Endothelial cell of umbilical vein (primary cell): ENCODE results near the gene RNF32. TPM values are rescaled to one million over a fixed set of nuclear protein-coding genes. Genes with fewer than 3 reads are reported as not detected.

Experiments
- BruUV-seq: library from RNA; stranded (reverse); fragments of 400-500 nt; replicated peaks from 2 replicates; lab custom pipeline; 2021; lab: Mats Ljungman, UMichigan
- CTCF ChIA-PET: fragments of 300-600, 350-600 bp; sonication (Branson Sonifier 250); formaldehyde crosslinking; loops from one replicate; lab custom pipeline; 2021; ENCODE audit warnings: antibody characterized with exemption, inconsistent platforms; lab: Charles Lee
- POLR2A ChIA-PET: fragments of 300-600, 350-600 bp; sonication (Branson Sonifier 250); formaldehyde crosslinking; loops from one replicate; lab custom pipeline; 2021; ENCODE audit warnings: antibody characterized with exemption, inconsistent platforms; lab: Charles Lee
- DNase-seq: peaks from one replicate; pipeline ENCODE4 v3.0.0-alpha.2; 2011; ENCODE audit warnings: low read depth, low spot score
- FAIRE-seq: peaks from 2 replicates; lab custom pipeline; 2011; peaks lifted over from hg19 to GRCh38; lab: Jason Lieb, UNC
- H2AFZ ChIP-seq: 2 replicates; pipeline ENCODE4 v1.6.0; 2012; ENCODE audit warnings: low read depth, low read length, control low read depth, inconsistent platforms
- H3K27ac ChIP-seq: 2 replicates; pipeline ENCODE4 v1.5.1; 2011; ENCODE audit warnings: low read depth, mild to moderate bottlenecking, control low read depth, low read length, moderate library complexity; ENCODE audit not compliant: insufficient read depth
- H3K27me3 ChIP-seq, 2 experiments: 2 replicates each; pipeline versions ENCODE4 v1.6.0 to v1.6.1; 2011; ENCODE audit warnings: low read length in 2 of 2, mixed read lengths in 1 of 2; ENCODE audit not compliant: control insufficient read depth in 2 of 2, insufficient read depth in 2 of 2
- H3K36me3 ChIP-seq, 2 experiments: 2 replicates in 1 of 2; 3 replicates in 1 of 2; pipeline ENCODE4 v1.5.1; 2011; ENCODE audit warnings: low read length in 2 of 2, mild to moderate bottlenecking in 1 of 2, moderate library complexity in 1 of 2; ENCODE audit not compliant: control insufficient read depth in 2 of 2, insufficient read depth in 2 of 2; ENCODE audit errors: extremely low read depth in 1 of 2
- H3K4me1 ChIP-seq: 3 replicates; pipeline ENCODE4 v1.5.1; 2011; ENCODE audit warnings: mild to moderate bottlenecking, low read length; ENCODE audit not compliant: control insufficient read depth, insufficient read depth; ENCODE audit errors: extremely low read depth
- H3K4me2 ChIP-seq: 2 replicates; pipeline ENCODE4 v1.6.1; 2011; ENCODE audit warnings: low read length, control low read depth, mixed read lengths; ENCODE audit not compliant: insufficient read depth
- H3K4me3 ChIP-seq, 3 experiments: fragments of 200-600 bp in 1 of 3; sonication (generic), shearing (Covaris generic) in 1 of 3; replicated peaks in 1 of 3; 2 replicates each; pipeline ENCODE4 v1.5.1; 2011 to 2016; ENCODE audit warnings: control low read depth in 3 of 3, low read length in 3 of 3, mild to moderate bottlenecking in 2 of 3, inconsistent platforms in 1 of 3, low read depth in 1 of 3, moderate library complexity in 1 of 3; ENCODE audit not compliant: insufficient read depth in 1 of 3
- H3K79me2 ChIP-seq: 2 replicates; pipeline ENCODE4 v1.6.0; 2012; ENCODE audit warnings: low read length, inconsistent platforms; ENCODE audit not compliant: control insufficient read depth, insufficient read depth
- H3K9ac ChIP-seq: replicated peaks from 2 replicates; pipeline ENCODE3; 2011; ENCODE audit warnings: low read length, control low read depth; ENCODE audit not compliant: insufficient read depth; ENCODE audit errors: extremely low read depth
- H3K9me1 ChIP-seq: replicated peaks from 3 replicates; pipeline ENCODE4 v1.6.0; 2011; ENCODE audit warnings: mild to moderate bottlenecking, low read length; ENCODE audit not compliant: control insufficient read depth, insufficient read depth; ENCODE audit errors: extremely low read depth
- H3K9me3 ChIP-seq: replicated peaks from 2 replicates; pipeline ENCODE4 v1.5.1; 2012; ENCODE audit warnings: low read length, inconsistent platforms; ENCODE audit not compliant: control insufficient read depth, insufficient read depth
- H4K20me1 ChIP-seq: replicated peaks from 2 replicates; pipeline ENCODE3; 2011; ENCODE audit warnings: mild to moderate bottlenecking, low read length; ENCODE audit not compliant: control insufficient read depth, insufficient read depth; ENCODE audit errors: extremely low read depth
- CTCF ChIP-seq, 2 donors: IDR thresholded peaks; 1 replicate in 1 of 2; 2 replicates in 1 of 2; pipeline ENCODE4 v1.5.1; 2011; ENCODE audit warnings: low read length in 2 of 2, mild to moderate bottlenecking in 2 of 2, moderate library complexity in 2 of 2, control low read depth in 1 of 2, inconsistent platforms in 1 of 2, low read depth in 1 of 2; ENCODE audit not compliant: insufficient read depth in 1 of 2; ENCODE audit errors: extremely low read depth in 1 of 2
- EZH2 ChIP-seq: IDR thresholded peaks from 2 replicates; pipeline ENCODE4 v1.6.1; 2012; ENCODE audit warnings: borderline replicate concordance, low read depth, mild to moderate bottlenecking, moderate library complexity, low read length, inconsistent platforms; ENCODE audit not compliant: severe bottlenecking
- FOS ChIP-seq: IDR thresholded peaks from 2 replicates; pipeline ENCODE4 v1.6.1; 2011; ENCODE audit warnings: mild to moderate bottlenecking, low read length, moderate library complexity, borderline replicate concordance; ENCODE audit not compliant: insufficient read depth
- GATA2 ChIP-seq: IDR thresholded peaks from 2 replicates; pipeline ENCODE4 v1.7.0; 2011; ENCODE audit warnings: low read depth, mild to moderate bottlenecking, moderate library complexity, mixed read lengths, low read length; ENCODE audit not compliant: insufficient read length, insufficient read depth
- JUN ChIP-seq: IDR thresholded peaks from 2 replicates; pipeline ENCODE4 v1.6.1; 2011; ENCODE audit warnings: borderline replicate concordance, low read depth; ENCODE audit not compliant: insufficient read length, insufficient read depth
- MAX ChIP-seq: IDR thresholded peaks from 2 replicates; pipeline ENCODE4 v1.6.1; 2011; ENCODE audit not compliant: insufficient read depth, insufficient read length
- MYC ChIP-seq: IDR thresholded peaks from one replicate; pipeline ENCODE4 v1.6.1; 2011; ENCODE audit warnings: mild to moderate bottlenecking, low read depth, low read length
- POLR2A ChIP-seq: IDR thresholded peaks from 2 replicates; pipeline ENCODE4 v1.6.1; 2012; ENCODE audit warnings: low read depth, mild to moderate bottlenecking, control low read depth, low read length
- POLR2AphosphoS5 ChIP-seq: IDR thresholded peaks from 2 replicates; pipeline ENCODE4 v1.6.1; 2012; ENCODE audit warnings: low read depth, mild to moderate bottlenecking, control low read depth, low read length, moderate library complexity; ENCODE audit not compliant: insufficient read depth
- dilution Hi-C: fragments of 300-500 bp; cut with MboI; formaldehyde crosslinking; loops from one replicate; pipeline ENCODE4 v1.15.0; 2019; ENCODE audit warnings: low sequenced_read_pairs; ENCODE audit not compliant: extremely low pct_ligation_motif_present
- intact Hi-C: fragments of 100-400 bp; cut with micrococcal nuclease; formaldehyde crosslinking; loops from one replicate; pipeline ENCODE4 v1.10.0; 2022
- polyA plus RNA-seq, 4 experiments: library from polyadenylated mRNA; depleted of rRNA in 3 of 4; stranded (reverse) in 3 of 4; unstranded in 1 of 4; fragments of >200 nt; gene quantifications; 2 replicates each; pipeline versions ENCODE4 v1.2.1 to v1.2.3, GENCODE V29; 2011 to 2012; ENCODE audit warnings: missing spikeins in 1 of 4
- total RNA-seq: library from RNA; stranded (reverse); gene quantifications from 2 replicates; pipeline ENCODE4 v1.2.3, GENCODE V29; 2021

RNF32 gene
- total and polyA plus RNA-seq, 2 donors (not counting 3 experiments of a cell fraction or from before 2014, with no cell fraction given): 0.14 TPM; not detected in 1

GRCh38 chr7:156655983-156656382 lies 15.4 kb downstream of the RNF32 start:
- no peaks in the 10 kb centered on the region for H3K79me2 ChIP-seq
- no peaks in the 10 kb centered on the region for H3K9me3 ChIP-seq
- H4K20me1 ChIP-seq: no peaks in the 10 kb centered on the region
- no peak overlapping the region for H3K4me3 ChIP-seq
- no peaks in the 10 kb centered on the region for H3K9me1 ChIP-seq
- DNase-seq (no peak), FAIRE-seq (no peak)
- H3K27me3 ChIP-seq: no peaks in the 10 kb centered on the region
- no TSS peak for BruUV-seq
- ChIA-PET POLR2A (no interaction called here), CTCF (no interaction called here)
- intact Hi-C loops (no loop called here), dilution Hi-C loops (no loop called here)
- H2AFZ ChIP-seq: no peak overlapping the region
- no peaks in the 10 kb centered on the region for H3K4me1 ChIP-seq
- no peak overlapping the region for H3K27ac ChIP-seq
- TF ChIP-seq MAX: no peak
- no peak for TF ChIP-seq POLR2A
- no peak for TF ChIP-seq JUN
- TF ChIP-seq CTCF (IDR thresholded peaks at IDR 0.05; ENCODE audit: extremely low read depth in 1 of 2, insufficient read depth in 1 of 2, low read depth in 1 of 2, low read length in 2 of 2): no peak
- H3K36me3 ChIP-seq: no peaks in the 10 kb centered on the region
- no peak overlapping the region for H3K9ac ChIP-seq
- H3K4me2 ChIP-seq: no peak overlapping the region

GRCh38 chr7:156656598-156656997 lies 16.0 kb downstream of the RNF32 start:
- CTCF ChIA-PET: no interaction called here
- no TSS peak for BruUV-seq
- Histone ChIP-seq H3K9me1 (no peaks in the 10 kb centered on the region), H2AFZ (no peak overlapping the region), H3K4me3 (no peak overlapping the region), H3K9me3 (no peaks in the 10 kb centered on the region), H4K20me1 (no peaks in the 10 kb centered on the region), H3K4me2 (no peak overlapping the region), H3K4me1 (no peaks in the 10 kb centered on the region), H3K79me2 (no peaks in the 10 kb centered on the region), H3K36me3 (no peaks in the 10 kb centered on the region), H3K9ac (no peak overlapping the region), H3K27me3 (no peaks in the 10 kb centered on the region), H3K27ac (no peak overlapping the region)
- intact Hi-C loops (no loop called here), dilution Hi-C loops (no loop called here)
- POLR2A ChIA-PET: no interaction called here
- no peak for FAIRE-seq
- no peak for TF ChIP-seq MAX
- no peak for TF ChIP-seq MYC
- TF ChIP-seq GATA2: no peak
- no peak for TF ChIP-seq POLR2AphosphoS5
- TF ChIP-seq CTCF (IDR thresholded peaks at IDR 0.05; ENCODE audit: extremely low read depth in 1 of 2, insufficient read depth in 1 of 2, low read depth in 1 of 2, low read length in 2 of 2): no peak
- TF ChIP-seq FOS: no peak
- TF ChIP-seq POLR2A: no peak
- no peak for TF ChIP-seq JUN
- no peak for TF ChIP-seq EZH2
- no peak for DNase-seq
